Choroid plexus epithelial cell (primary cell): ENCODE results near the gene BCR.

Experiments used
- DNase-seq: peaks from one replicate; pipeline ENCODE4 v3.0.0-alpha.2; 2010; ENCODE audit warnings: low read depth
- H3K4me3 ChIP-seq: 2 replicates; pipeline ENCODE4 v1.5.1; 2011; ENCODE audit warnings: low read depth, mild to moderate bottlenecking, control low read depth, low read length, moderate library complexity
- CTCF ChIP-seq: conservative IDR thresholded peaks from 2 replicates; pipeline ENCODE4 v1.5.1; 2011; ENCODE audit warnings: low read depth, mild to moderate bottlenecking, control low read depth, inconsistent platforms, low read length, moderate library complexity

Gene BCR

GRCh38 chr22:23144932-23145877, 35.1 kb upstream of the BCR start, which contains the start of gene RAB36:
RAB36 (plus strand) TSS chr22:23145477; CDS start chr22:23146617, 1,140 bp downstream.
- H3K4me3 ChIP-seq, result peak within 1 kb of the TSS; percentile 67
- no peak for TF ChIP-seq CTCF
- DNase-seq, result peak; percentile 100

GRCh38 chr22:23145878-23146470, 34.3 kb upstream of the BCR start:
- no peak for DNase-seq
- peak overlapping the region; percentile 67 for H3K4me3 ChIP-seq
- no peak for TF ChIP-seq CTCF

- DNase-seq, result peak; percentile 31
- no peak for TF ChIP-seq CTCF
Observed at GRCh38 chr22:23146478-23147205, 33.7 kb upstream of the BCR start.

GRCh38 chr22:23147617-23148387, 32.5 kb upstream of the BCR start:
- DNase-seq, result peak; percentile 93
- no peak overlapping the region for H3K4me3 ChIP-seq
- no peak for TF ChIP-seq CTCF

More at GRCh38 chr22:23146478-23147205, 33.7 kb upstream of the BCR start:
- H3K4me3 ChIP-seq, result no peak overlapping the region

GRCh38 chr22:23149743-23150238, 30.5 kb upstream of the BCR start:
- H3K4me3 ChIP-seq, result no peak overlapping the region
- no peak for TF ChIP-seq CTCF
- DNase-seq, result no peak

- DNase-seq, result no peak
- TF ChIP-seq CTCF, result no peak
- no peak overlapping the region for H3K4me3 ChIP-seq
Observed at GRCh38 chr22:23150762-23151161, 29.5 kb upstream of the BCR start.
